T1000 (cell line): ENCODE results near the gene RTP2.

Experiments
- DNase-seq: peaks from one replicate; lab custom pipeline; 2025; ENCODE audit warnings: mixed read lengths; lab: John Stamatoyannopoulos, UW

RTP2 gene

GRCh38 chr3:187738331-187739093, 36.2 kb upstream of the RTP2 start:
- peak; percentile 65 for DNase-seq

- DNase-seq: no peak
Measured at GRCh38 chr3:187738071-187738330, 35.6 kb upstream of the RTP2 start.

DNA sequence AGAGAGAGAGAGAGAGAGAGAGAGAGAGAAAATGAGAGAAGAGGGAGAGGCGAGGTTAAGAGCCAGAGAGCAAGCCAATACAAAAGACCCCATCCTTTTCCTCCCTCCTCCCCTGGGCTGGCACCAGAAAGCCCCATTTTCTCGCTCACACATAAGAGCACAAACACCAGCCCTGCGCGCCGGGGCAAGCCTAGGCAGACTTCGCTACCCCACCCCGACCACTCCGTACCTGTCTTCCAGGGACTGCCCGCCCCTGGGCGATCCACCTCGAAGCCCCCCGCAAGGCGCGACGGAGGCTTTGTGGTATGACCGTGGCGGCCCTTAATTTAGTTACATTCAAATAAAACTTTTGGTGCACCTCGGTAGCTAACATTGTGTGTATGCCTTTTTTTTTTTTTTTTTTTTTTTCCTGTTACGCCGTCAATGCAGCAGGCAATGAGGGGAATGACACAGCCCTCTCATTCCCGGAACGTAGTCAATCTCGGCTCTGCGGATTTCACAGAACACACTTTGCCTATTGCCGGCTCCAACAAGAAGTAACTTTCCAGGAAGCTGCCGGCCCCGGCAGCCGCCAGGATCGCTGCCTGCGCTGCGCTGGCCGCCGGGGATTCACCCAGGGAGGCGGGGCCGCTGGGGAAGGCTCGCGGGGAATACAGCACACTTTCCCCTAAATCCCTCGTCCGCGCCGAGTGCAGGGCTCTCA, 35.2 kb upstream of the RTP2 start:
- DNase-seq: no peak

DNA sequence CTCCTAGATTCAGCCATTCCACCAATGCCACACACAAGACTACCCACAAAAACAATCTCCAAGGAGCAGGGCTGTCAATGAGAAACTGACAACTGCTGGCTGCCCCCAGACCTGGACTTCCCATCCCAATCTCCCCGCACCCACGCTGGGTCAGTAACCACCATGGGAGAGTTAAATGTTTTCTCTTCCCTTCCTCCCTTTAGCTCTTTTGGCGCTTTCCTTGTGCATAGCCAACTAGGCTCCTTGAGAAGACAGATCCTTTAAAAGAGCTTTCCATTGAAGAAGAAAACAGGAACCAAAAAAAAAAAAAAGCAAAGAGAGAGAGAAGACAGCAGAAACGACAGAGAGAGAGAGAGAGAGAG, 34.6 kb upstream of the RTP2 start:
- no peak for DNase-seq

- DNase-seq: no peak
Measured at GRCh38 chr3:187736418-187736871, 34.1 kb upstream of the RTP2 start.

DNA sequence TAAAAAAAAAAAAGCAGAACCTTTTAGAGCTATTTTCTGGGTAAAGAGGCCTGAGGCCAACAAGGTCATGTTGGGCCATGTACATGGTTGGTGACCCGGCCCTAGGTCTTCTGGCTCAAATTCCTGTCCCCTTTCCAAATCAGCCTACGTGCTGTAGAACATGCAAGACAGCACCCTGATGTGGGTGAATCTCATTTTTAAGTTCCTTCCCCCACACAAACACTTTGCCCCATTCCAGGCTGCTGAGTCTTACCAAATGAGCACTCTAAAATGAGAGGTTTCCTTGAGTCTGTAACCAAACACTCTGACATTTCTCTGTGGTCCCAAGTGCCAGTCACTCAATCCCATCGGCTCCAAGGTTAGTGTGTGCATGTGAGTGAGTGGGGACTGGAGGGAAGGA, 33.5 kb upstream of the RTP2 start:
- no peak for DNase-seq

- DNase-seq: no peak
Measured at GRCh38 chr3:187735383-187735782, 33.0 kb upstream of the RTP2 start.

DNA sequence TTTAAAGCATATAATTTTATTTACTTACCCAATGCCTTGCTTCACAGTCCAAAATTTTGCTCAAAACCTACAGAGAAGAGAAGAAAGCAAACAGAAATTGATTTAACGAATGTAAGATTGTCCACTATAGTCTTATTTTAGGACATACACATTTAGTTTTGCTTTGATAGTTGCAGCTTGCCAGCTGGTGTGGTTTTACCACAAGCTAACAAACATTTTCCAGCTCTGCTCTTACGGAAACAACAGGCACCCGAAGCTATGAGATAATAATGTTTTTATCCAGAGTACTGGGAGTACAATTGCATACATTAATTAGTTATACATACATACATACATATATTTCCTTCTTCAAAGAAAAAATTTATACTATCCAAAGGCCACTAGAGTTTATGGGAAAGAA, 32.5 kb upstream of the RTP2 start:
- no peak for DNase-seq

DNA sequence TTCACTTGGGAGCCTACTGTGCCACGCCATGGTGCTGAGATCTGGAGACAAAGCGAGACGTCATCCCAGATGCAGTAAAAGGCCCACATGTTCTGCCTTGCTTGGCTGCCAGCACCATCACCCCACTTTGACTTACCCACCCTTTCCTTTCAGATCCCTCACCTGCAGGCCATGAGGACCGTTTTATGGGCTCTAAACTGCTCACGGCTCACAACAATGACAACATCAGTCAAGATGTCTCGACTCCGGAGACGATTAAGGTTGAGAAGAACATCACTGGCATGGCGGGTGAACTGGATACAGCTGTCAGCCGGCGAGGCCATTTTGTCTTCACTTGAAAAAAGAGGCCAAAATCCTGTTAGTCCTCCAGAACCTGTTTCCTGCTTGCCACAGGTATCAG, 31.0 kb upstream of the RTP2 start:
- no peak for DNase-seq

GRCh38 chr3:187729598-187729997, 27.2 kb upstream of the RTP2 start:
- no peak for DNase-seq

GRCh38 chr3:187728940-187729583, 26.7 kb upstream of the RTP2 start:
- DNase-seq: no peak

DNA sequence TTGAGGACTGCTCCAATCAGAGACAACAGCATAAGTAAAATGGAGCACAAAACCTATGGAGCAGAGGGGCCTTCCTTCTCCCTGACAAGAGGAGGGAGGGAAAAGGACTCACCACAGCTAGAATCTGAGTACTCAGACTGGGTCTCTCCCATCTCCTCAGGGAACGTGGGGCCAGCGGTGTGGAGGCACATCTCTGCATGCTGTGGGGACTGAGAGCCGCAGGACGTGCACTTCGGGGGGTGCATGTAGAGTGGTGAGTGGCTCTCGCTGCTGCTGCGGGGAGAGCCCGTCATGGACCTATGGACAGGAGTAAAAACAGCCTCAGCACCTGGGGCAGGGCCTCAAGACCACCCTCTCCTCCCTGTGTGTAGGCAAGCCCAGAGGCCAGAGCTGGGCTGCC, 25.9 kb upstream of the RTP2 start:
- DNase-seq: no peak

DNA sequence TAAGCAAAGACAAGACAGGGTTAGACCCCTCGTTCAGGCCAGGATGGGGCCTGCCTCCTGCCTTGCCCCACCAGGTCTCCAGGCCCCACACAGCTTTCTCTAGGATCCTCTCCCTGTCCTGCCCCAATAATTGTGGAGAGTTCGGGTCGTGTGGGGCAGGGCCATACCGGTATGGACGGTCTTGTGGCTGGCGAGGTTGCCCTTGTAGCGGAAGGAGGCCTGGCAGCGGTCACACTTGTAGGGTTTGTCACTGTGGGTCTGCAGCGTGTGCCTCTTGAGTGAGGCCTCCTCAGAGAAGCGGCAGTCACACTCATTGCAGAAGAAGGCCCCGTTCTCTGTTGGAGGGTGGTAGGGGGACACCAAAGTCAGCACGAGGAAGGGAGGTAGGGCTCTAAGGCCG, 24.2 kb upstream of the RTP2 start:
- DNase-seq: no peak

GRCh38 chr3:187725653-187726370, 23.5 kb upstream of the RTP2 start:
- no peak for DNase-seq

DNA sequence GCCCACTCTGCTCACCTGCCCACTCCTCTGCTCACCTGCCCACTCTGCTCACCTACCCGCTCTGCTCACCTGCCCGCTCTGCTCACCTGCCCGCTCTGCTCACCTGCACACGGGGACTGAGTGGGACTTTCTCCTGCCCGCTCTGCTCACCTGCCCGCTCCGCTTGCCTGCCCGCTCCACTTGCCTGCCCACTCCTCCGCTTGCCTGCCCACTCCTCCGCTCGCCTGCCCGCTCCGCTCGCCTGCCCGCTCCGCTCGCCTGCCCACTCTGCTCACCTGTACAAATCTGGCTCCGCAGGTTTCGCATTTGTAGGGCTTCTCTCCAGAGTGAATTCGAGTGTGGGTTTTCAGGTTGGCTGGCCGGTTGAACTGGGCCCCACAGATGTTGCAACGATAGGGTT, 22.9 kb upstream of the RTP2 start:
- DNase-seq: no peak

GRCh38 chr3:187722206-187722612, 19.9 kb upstream of the RTP2 start:
- no peak for DNase-seq

DNA sequence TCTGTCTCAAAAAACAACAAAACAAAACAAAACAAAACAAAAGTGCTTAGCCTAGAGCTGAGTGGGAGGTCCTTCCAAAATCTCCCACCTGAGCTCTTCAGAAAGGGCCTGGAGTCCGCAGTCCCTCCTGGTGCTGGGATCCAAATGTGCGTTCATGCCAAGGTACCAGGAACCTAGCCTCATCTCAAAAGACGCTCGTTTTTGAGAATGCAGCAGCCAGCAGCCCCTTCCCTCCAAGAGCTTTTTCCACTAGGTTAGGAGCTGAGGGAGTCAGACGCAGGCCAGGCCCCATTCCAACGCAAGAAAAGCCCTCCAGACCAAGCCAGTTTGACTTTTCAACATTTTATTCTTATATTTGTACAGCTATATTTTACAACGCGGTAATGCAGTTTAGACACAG, 18.7 kb upstream of the RTP2 start:
- no peak for DNase-seq

GRCh38 chr3:187720337-187720670, 17.9 kb upstream of the RTP2 start:
- DNase-seq: no peak

DNA sequence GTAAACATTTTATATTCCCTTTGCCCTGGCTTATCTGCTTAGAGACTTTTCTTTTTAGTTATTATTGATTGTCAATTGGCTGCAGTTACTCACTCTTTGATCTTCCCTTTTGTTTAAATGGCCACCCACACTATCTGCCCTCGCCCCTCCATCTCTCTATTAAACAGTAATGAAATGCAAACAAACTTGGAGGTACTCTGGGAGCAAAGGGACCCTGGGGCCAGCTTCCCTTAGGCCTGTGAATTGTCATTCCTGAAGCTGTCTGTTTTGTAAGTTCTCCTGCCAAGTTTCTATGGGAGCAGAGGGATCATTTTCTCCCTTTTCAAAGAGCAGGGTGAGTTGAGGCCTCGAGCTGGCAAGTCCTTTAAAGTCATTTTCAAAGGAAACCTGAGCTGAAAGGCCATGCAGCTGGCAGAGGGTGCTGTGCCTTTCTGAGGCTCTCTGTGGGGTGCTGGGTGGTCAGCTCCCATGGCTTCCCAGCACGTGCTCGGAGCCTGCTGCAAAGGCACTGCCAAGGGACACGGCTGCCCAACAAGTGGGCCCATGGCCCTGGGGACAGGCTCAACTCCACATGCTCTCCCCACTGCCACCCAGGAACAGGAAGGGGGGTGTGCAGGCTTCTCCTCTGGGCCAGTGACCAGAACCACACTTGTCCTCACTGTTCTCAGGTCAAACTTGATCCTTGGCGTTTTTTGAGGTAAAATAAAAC, 17.4 kb upstream of the RTP2 start:
- no peak for DNase-seq

DNA sequence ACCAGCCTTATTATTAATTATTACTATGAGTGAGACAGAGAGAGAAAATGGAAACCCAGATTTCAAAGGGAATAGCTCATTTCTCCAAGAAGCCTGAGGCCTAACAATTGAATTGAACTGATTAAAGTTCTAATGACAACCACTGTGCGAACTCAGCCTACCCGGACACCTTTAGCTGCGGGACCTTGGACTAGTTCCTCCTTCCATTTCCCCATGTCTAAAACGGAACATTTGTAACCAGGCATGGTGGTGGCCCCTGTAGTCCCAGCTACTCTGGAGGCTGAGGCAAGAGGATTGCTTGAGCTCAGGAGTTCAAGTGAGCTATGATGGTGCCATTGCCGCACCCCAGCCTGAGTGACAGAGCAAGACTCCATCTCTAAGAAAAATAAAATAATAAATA, 16.4 kb upstream of the RTP2 start:
- no peak for DNase-seq

DNA sequence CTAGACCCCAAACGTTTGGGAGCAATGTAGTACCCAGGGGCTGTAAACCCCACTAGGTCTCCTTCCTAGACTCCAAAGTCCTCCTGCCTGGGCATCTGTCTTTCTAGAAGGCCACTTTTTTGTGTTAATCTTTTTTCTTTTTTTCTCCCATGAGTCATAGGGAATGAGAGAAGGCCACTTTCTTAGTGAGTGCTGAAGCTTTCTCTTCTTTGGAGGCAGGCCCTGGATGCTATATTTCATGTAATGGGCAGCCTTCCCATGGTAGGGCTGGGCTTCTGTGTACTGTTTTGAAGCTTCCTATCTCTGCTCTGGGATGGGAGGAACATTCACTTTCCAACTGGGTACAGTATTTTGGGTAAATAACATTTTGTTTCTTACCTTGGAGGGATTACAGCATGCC, 15.2 kb upstream of the RTP2 start:
- DNase-seq: no peak

- DNase-seq: peak; percentile 67
Measured at GRCh38 chr3:187714404-187714979, 12.1 kb upstream of the RTP2 start.
